CD4-positive, alpha-beta T cell (primary cell): ENCODE measurements around the gene KHNYN. TPM values are rescaled to one million over a fixed set of nuclear protein-coding genes. Genes with fewer than 3 reads are reported as not detected.

Experiments
- ATAC-seq: fragments of 200-7000 bp; cut with Tn5 transposase; one replicate; pipeline ENCODE4 v1.10.0; 2022; ENCODE audit warnings: mild to moderate bottlenecking; ENCODE audit not compliant: poor library complexity
- CTCF ChIA-PET: fragments of 350-600 bp; sonication (Branson Sonifier 250); formaldehyde crosslinking; loops from one replicate; lab custom pipeline; 2021; ENCODE audit warnings: antibody characterized with exemption, inconsistent platforms; lab: Charles Lee
- POLR2A ChIA-PET: fragments of 350-600 bp; sonication (Branson Sonifier 250); formaldehyde crosslinking; loops from one replicate; lab custom pipeline; 2021; ENCODE audit warnings: antibody characterized with exemption, inconsistent platforms; lab: Charles Lee
- DNase-seq, 14 experiments: peaks; one replicate each; pipeline ENCODE4 v3.0.0-alpha.2; 2013 to 2020; ENCODE audit warnings: mixed read lengths in 2 of 14
- H3K27ac ChIP-seq, 2 donors: one replicate each; pipeline versions ENCODE4 v1.5.1 to v1.7.0; 2013; ENCODE audit warnings: low read length in 2 of 2, low read depth in 1 of 2, mild to moderate bottlenecking in 1 of 2
- H3K27me3 ChIP-seq, 2 experiments: 1 replicate in 1 of 2; 2 replicates in 1 of 2; pipeline versions ENCODE4 v1.6.1 to v1.7.0; 2013; ENCODE audit warnings: low read length in 2 of 2, control low read depth in 1 of 2, mild to moderate bottlenecking in 1 of 2, moderate library complexity in 1 of 2; ENCODE audit not compliant: insufficient read depth in 2 of 2, control insufficient read depth in 1 of 2
- H3K36me3 ChIP-seq: one replicate; pipeline ENCODE4 v1.6.1; 2013; ENCODE audit warnings: low read length, control low read depth; ENCODE audit not compliant: insufficient read depth
- H3K4me1 ChIP-seq: one replicate; pipeline ENCODE4 v1.6.1; 2013; ENCODE audit warnings: low read length, control low read depth; ENCODE audit not compliant: insufficient read depth
- H3K4me3 ChIP-seq: one replicate; pipeline ENCODE4 v1.5.1; 2013; ENCODE audit warnings: mild to moderate bottlenecking, low read length, moderate library complexity
- H3K9me3 ChIP-seq, 2 experiments: 1 replicate in 1 of 2; 2 replicates in 1 of 2; pipeline versions ENCODE4 v1.6.1 to v1.7.0; 2013; ENCODE audit warnings: low read length in 2 of 2, mild to moderate bottlenecking in 2 of 2, control low read depth in 1 of 2, moderate library complexity in 1 of 2; ENCODE audit not compliant: control insufficient read depth in 1 of 2, insufficient read depth in 1 of 2
- H3K27ac Mint-ChIP-seq: one replicate; pipeline ENCODE4 v1.8.0; 2020; ENCODE audit warnings: mixed read lengths
- H3K27me3 Mint-ChIP-seq: one replicate; pipeline ENCODE4 v1.8.0; 2021; ENCODE audit warnings: mixed read lengths
- H3K36me3 Mint-ChIP-seq: one replicate; pipeline ENCODE4 v1.8.0; 2021; ENCODE audit warnings: low read depth, mixed read lengths
- H3K4me1 Mint-ChIP-seq: one replicate; pipeline ENCODE4 v1.8.0; 2021; ENCODE audit warnings: low read depth, mixed read lengths
- H3K4me3 Mint-ChIP-seq: one replicate; pipeline ENCODE4 v1.8.0; 2020; ENCODE audit warnings: mild to moderate bottlenecking, mixed read lengths
- H3K9me3 Mint-ChIP-seq: one replicate; pipeline ENCODE4 v1.8.0; 2020; ENCODE audit warnings: mixed read lengths
- CTCF ChIP-seq: fragments of 200-600 bp; IDR thresholded peaks from one replicate; pipeline ENCODE4 v1.8.0; 2022; ENCODE audit warnings: antibody characterized with exemption, mild to moderate bottlenecking
- intact Hi-C, 2 experiments: fragments of 100-400 bp; cut with DNase I in 1 of 2; cut with micrococcal nuclease in 1 of 2; formaldehyde crosslinking; loops; one replicate each; pipeline versions ENCODE4 v1.15.1 to v1.9.0; 2023 to 2025; cut with DNase I, micrococcal nuclease
- total RNA-seq, 174 experiments: library from RNA in 2 of 174; stranded (reverse) in 2 of 174; gene quantifications; one replicate each; pipeline ENCODE4 v1.2.3 and lab custom pipeline; 2021 to 2026

The KHNYN gene
- total RNA-seq, 2 experiments from 2014 or later = 170 to 173 TPM

GRCh38 chr14:24436355-24437019 is 6.7 kb downstream of the KHNYN start:
- DNase-seq (peak in 7 of 14 experiments; percentile 29 to 78 (median 59)), ATAC-seq (peak; percentile 54)
- TF ChIP-seq CTCF = peak; percentile 62
- Mint-ChIP-seq H3K4me3 (peak overlapping the region; percentile 68), H3K4me1 (peaks cover 78% of the 10 kb centered on the region), H3K36me3 (peaks cover 90% of the 10 kb centered on the region), H3K27me3 (no peaks in the 10 kb centered on the region), H3K9me3 (no peaks in the 10 kb centered on the region), H3K27ac (peak overlapping the region; percentile 68)
- no peaks in the 10 kb centered on the region for H3K27me3 ChIP-seq
- ChIA-PET CTCF (interaction anchor here (0.6 to 3.6 kb wide), 16 partner anchors 9 to 276 kb away, joined by 3 to 64 read pairs (median 4); partner anchors contain the start of genes ADCY4, IRF9 and TINF2), POLR2A (interaction anchor here (0.8 to 10.8 kb wide), 9 partner anchors 9 to 223 kb away, joined by 3 to 270 read pairs (median 5); partner anchors contain the start of genes ADCY4, CHMP4A, CIDEB and NYNRIN)
- peaks cover 45% of the 10 kb centered on the region for H3K4me1 ChIP-seq
- no peak overlapping the region for H3K27ac ChIP-seq
- no peak overlapping the region for H3K4me3 ChIP-seq
- intact Hi-C loops = loop anchor here (1.0 to 10.0 kb wide), 5 partner anchors 71 to 422 kb away; partner anchors contain the start of genes DCAF11 (in 1 of the 2) and NRL (in 1 of the 2)
- peaks cover 93% of the 10 kb centered on the region for H3K36me3 ChIP-seq
- H3K9me3 ChIP-seq = no peaks in the 10 kb centered on the region

DNA sequence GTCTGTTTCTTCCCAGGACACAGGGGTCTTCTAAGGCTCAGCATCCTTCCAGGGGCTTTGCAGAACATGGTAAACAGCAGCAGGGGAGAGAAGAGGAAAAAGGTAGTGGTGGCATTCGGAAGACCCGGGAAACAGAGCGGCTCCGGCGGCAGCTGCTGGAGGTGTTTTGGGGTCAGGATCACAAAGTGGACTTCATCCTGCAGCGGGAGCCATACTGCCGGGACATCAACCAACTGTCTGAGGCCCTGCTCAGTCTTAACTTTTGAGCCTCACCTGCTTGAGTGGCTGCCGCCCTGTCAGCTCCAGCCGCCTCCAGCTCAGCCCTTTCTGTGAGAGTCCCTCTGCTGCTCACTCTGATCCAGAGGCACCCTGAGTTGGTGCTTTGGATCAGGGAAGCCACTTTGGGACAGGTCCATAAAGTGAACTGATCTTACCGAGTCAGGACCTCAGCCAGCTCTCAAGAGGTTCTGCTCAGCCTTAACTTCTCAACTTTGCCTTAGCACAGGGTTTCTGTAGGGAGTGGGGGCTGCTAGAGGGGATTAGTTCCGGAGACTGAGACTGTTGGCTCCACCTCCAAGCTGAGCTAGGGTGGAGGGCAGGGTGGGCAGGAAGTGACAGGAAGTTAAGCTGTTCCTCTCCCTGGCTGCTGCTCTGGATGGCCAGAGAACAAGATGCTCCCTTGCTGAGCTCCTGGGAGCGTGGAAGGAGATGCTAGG is 7.4 kb downstream of the KHNYN start:
- Histone ChIP-seq H3K4me3 (no peak overlapping the region), H3K4me1 (peaks cover 45% of the 10 kb centered on the region), H3K9me3 (no peaks in the 10 kb centered on the region), H3K27ac (peak overlapping the region; percentile 9 to 37), H3K27me3 (no peaks in the 10 kb centered on the region), H3K36me3 (peaks cover 88% of the 10 kb centered on the region)
- Mint-ChIP-seq H3K4me3 (peak overlapping the region; percentile 77), H3K27ac (peak overlapping the region; percentile 68), H3K27me3 (no peaks in the 10 kb centered on the region), H3K36me3 (peaks cover 91% of the 10 kb centered on the region), H3K4me1 (peaks cover 78% of the 10 kb centered on the region), H3K9me3 (no peaks in the 10 kb centered on the region)
- DNase-seq (peak in 3 of 14 experiments; percentile 25 to 39 (median 39)), ATAC-seq (no peak)
- ChIA-PET CTCF (interaction anchor here (0.7 to 3.6 kb wide), 13 partner anchors 10 to 276 kb away, joined by 3 to 64 read pairs (median 4); partner anchors contain the start of genes ADCY4, IRF9 and TINF2), POLR2A (interaction anchor here (0.8 to 10.8 kb wide), 8 partner anchors 9 to 224 kb away, joined by 3 to 270 read pairs (median 5); partner anchors contain the start of genes ADCY4, CHMP4A, NYNRIN and RABGGTA)
- intact Hi-C loops = loop anchor here (2.0 to 10.0 kb wide), 2 partner anchors 322 to 422 kb away; partner anchors contain the start of genes DCAF11 (in 1 of the 2) and NRL (in 1 of the 2)
- peak; percentile 26 for TF ChIP-seq CTCF

- CTCF ChIA-PET = interaction anchor here (2.7 to 3.6 kb wide), 4 partner anchors 72 to 195 kb away, joined by 11 to 64 read pairs (median 19); partner anchors contain the start of genes ADCY4 and TINF2
- no peaks in the 10 kb centered on the region for H3K9me3 ChIP-seq
- Mint-ChIP-seq H3K27me3 (no peaks in the 10 kb centered on the region), H3K27ac (peak overlapping the region; percentile 68), H3K4me3 (peak overlapping the region; percentile 77), H3K9me3 (no peaks in the 10 kb centered on the region), H3K4me1 (peaks cover 82% of the 10 kb centered on the region), H3K36me3 (peaks cover 95% of the 10 kb centered on the region)
- POLR2A ChIA-PET = interaction anchor here (0.9 to 10.8 kb wide), 4 partner anchors 39 to 204 kb away, joined by 3 to 270 read pairs (median 6); partner anchors contain the start of genes ADCY4, NYNRIN, RIPK3 and TINF2
- TF ChIP-seq CTCF = no peak
- no peak overlapping the region for H3K4me3 ChIP-seq
- ATAC-seq = no peak
- peaks cover 43% of the 10 kb centered on the region for H3K4me1 ChIP-seq
- no peaks in the 10 kb centered on the region for H3K27me3 ChIP-seq
- no peak for DNase-seq
- H3K36me3 ChIP-seq = peaks cover 83% of the 10 kb centered on the region
- H3K27ac ChIP-seq = peak overlapping the region; percentile 9 to 37
- intact Hi-C loops = loop anchor here (2.0 to 10.0 kb wide), 2 partner anchors 323 to 423 kb away; partner anchors contain the start of genes DCAF11 (in 1 of the 2) and NRL (in 1 of the 2)
These were observed 7.9 kb downstream of the KHNYN start for GRCh38 chr14:24437736-24438067.
